ENCODE results near the gene HDGF. TPM values are rescaled to one million over a fixed set of nuclear protein-coding genes. Genes with fewer than 3 reads are reported as not detected.

HDGF gene
- total RNA-seq, 1 experiment from 2014 or later, result 310 TPM

DNA sequence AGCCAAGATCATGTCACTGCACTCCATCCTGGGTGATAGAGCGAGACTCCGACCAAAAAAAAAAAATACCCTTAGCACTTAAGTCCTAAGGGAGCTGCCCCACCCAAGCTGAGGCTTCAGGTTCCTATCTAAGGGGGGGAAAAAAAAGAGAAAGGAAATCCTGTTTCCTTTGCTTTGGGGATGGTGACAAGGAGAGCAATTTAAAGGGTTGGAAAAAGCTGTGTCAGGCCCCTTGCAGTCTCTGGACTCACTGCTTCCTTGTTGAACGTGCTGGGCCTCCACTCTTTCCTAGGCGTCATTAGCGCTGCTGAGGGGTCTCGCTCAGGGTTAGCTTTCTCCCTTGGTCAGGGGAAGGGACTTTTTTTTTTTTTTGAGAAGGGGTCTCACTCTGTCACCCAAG lies 34.0 kb upstream of the HDGF start:
- Histone ChIP-seq H2BK12ac (ENCODE audit: insufficient read length, low read depth, low read length) (no peak overlapping the region), H3K56ac (ENCODE audit: insufficient read length, low read depth, low read length) (no peak overlapping the region), H2BK5ac (ENCODE audit: insufficient read length, low read length) (no peak overlapping the region), H4K8ac (replicated peaks; ENCODE audit: insufficient read length, low read depth, low read length) (no peak overlapping the region), H3K4me1 (ENCODE audit: insufficient read depth, low read length) (no peaks in the 10 kb centered on the region), H3K9ac (ENCODE audit: extremely low read depth, insufficient read length, low read length) (no peak overlapping the region), H3K27me3 (ENCODE audit: insufficient read depth, low read length) (no peaks in the 10 kb centered on the region), H3K4me2 (ENCODE audit: insufficient read depth, insufficient read length, low read length) (no peak overlapping the region), H3T11ph (ENCODE audit: low read length) (no peak overlapping the region), H3K79me1 (ENCODE audit: insufficient read depth, low read depth, low read length, poor library complexity, severe bottlenecking) (peaks cover 6% of the 10 kb centered on the region), H3K23me2 (ENCODE audit: insufficient read length, low read depth, low read length, poor library complexity, severe bottlenecking) (no peaks in the 10 kb centered on the region), H3K23ac (ENCODE audit: insufficient read length, low read depth, low read length) (no peak overlapping the region), H4K20me1 (ENCODE audit: control insufficient read depth, insufficient read depth, insufficient read length) (peaks cover 2% of the 10 kb centered on the region), H3K14ac (ENCODE audit: insufficient read depth, low read length) (no peak overlapping the region), H4K91ac (ENCODE audit: insufficient read length, low read depth, low read length) (no peak overlapping the region), H2BK120ac (ENCODE audit: low read depth, low read length, poor library complexity, severe bottlenecking) (no peak overlapping the region), H3K18ac (ENCODE audit: insufficient read length, low read depth, low read length) (no peak overlapping the region), H3K9me3 (ENCODE audit: control insufficient read depth, low read depth, low read length) (no peaks in the 10 kb centered on the region), H2AK5ac (ENCODE audit: insufficient read length, low read length) (no peak overlapping the region), H2BK20ac (ENCODE audit: low read depth, low read length, poor library complexity, severe bottlenecking) (no peak overlapping the region), H2AFZ (ENCODE audit: low read length) (no peak overlapping the region), H2BK15ac (ENCODE audit: low read depth, low read length) (no peak overlapping the region), H3K79me2 (ENCODE audit: insufficient read depth, low read length) (peaks cover 4% of the 10 kb centered on the region; the same call in 1 of the 2 replicates), H3K4ac (ENCODE audit: low read depth, low read length) (no peak overlapping the region), H3K27ac (ENCODE audit: insufficient read length, low read depth, low read length) (no peak overlapping the region), H4K5ac (ENCODE audit: insufficient read length, low read depth, low read length) (no peak overlapping the region)
- no peak overlapping the region; a peak in 1 of 5 replicates for H3K4me3 Mint-ChIP-seq
- H3K9me3 Mint-ChIP-seq, result no peaks in the 10 kb centered on the region
- no peaks in the 10 kb centered on the region for H3K27me3 Mint-ChIP-seq (ENCODE audit: low read depth)
- H3K27ac Mint-ChIP-seq, result no peak overlapping the region
- H3K36me3 Mint-ChIP-seq (ENCODE audit: insufficient read depth in 1 of 3, low read depth in 3 of 3), result peaks cover 29 to 72% (median 69%) of the 10 kb centered on the region in 3 experiments; a peak in 6 of 7 replicates
- TF ChIP-seq, protein P1, sequence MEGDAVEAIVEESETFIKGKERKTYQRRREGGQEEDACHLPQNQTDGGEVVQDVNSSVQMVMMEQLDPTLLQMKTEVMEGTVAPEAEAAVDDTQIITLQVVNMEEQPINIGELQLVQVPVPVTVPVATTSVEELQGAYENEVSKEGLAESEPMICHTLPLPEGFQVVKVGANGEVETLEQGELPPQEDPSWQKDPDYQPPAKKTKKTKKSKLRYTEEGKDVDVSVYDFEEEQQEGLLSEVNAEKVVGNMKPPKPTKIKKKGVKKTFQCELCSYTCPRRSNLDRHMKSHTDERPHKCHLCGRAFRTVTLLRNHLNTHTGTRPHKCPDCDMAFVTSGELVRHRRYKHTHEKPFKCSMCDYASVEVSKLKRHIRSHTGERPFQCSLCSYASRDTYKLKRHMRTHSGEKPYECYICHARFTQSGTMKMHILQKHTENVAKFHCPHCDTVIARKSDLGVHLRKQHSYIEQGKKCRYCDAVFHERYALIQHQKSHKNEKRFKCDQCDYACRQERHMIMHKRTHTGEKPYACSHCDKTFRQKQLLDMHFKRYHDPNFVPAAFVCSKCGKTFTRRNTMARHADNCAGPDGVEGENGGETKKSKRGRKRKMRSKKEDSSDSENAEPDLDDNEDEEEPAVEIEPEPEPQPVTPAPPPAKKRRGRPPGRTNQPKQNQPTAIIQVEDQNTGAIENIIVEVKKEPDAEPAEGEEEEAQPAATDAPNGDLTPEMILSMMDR (conservative IDR thresholded peaks at IDR 0.05), result no peak
- no peak for DNase-seq
- WGBS (ENCODE audit: extremely low coverage, insufficient read length, low lambda C conversion rate), result no CpG with 5 or more reads among the region's 6 CpGs
- no peaks in the 10 kb centered on the region for H3K4me1 Mint-ChIP-seq
